ENCODE measurements around the gene ATP5ME. TPM values are rescaled to one million over a fixed set of nuclear protein-coding genes. Genes with fewer than 3 reads are reported as not detected.

ATP5ME gene
- total RNA-seq, 1 experiment from 2014 or later, result 330 TPM

DNA sequence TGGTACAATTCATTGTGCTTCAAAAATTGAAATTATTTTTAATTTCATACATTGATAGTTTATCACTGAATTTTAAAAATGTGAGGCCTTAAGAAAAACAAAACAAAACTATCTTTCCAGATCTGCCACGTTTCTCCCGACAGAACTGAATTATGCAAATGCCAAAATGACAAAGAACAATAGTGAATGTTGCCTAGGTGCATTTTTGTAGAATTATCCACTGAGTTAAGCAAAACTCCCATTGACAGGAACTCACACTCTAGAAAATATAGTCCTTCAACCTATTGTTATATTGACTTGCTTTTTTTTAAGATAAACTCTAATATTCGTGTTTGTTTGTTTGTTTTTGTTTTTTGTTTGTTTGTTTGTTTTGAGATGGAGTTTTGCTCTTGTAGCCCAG lies 38.0 kb upstream of the ATP5ME start:
- H4K20me1 ChIP-seq (ENCODE audit: insufficient read depth), result no peaks in the 10 kb centered on the region
- DNase-seq (ENCODE audit: low read depth, low spot score), result no peak
- RAD21 ChIA-PET (ENCODE audit: low non-redundant PET in 1 of 2, low total read pairs in 2 of 2, uncharacterized antibody in 2 of 2, unreplicated experiment in 2 of 2), result no interaction called here
- H2AFZ ChIP-seq (ENCODE audit: low read depth, low read length, poor library complexity, severe bottlenecking), result no peak overlapping the region
- no peaks in the 10 kb centered on the region for H3K9me3 ChIP-seq (ENCODE audit: control insufficient read depth in 1 of 2, insufficient read depth in 1 of 2, low read depth in 1 of 2, low read length in 2 of 2)
- H3K27me3 ChIP-seq (ENCODE audit: insufficient read depth, low read length), result no peaks in the 10 kb centered on the region
- no peak overlapping the region for H3K9ac ChIP-seq (ENCODE audit: low read length)
- no peak overlapping the region for H3K4me2 ChIP-seq (ENCODE audit: low read length)
- CTCF ChIA-PET, result no interaction called here
- H3K9me2 ChIP-seq (ENCODE audit: insufficient read depth), result no peaks in the 10 kb centered on the region
- no peak overlapping the region for H3K4me3 ChIP-seq (replicated peaks in 1 of 2; ENCODE audit: low read depth in 1 of 2, low read length in 2 of 2)
- no peaks in the 10 kb centered on the region for H3K36me3 ChIP-seq (ENCODE audit: control insufficient read depth in 1 of 2, insufficient read depth in 2 of 2, low read length in 2 of 2)
- H3K79me2 ChIP-seq (ENCODE audit: insufficient read depth, low read length), result peaks cover 73% of the 10 kb centered on the region
- H3K4me1 ChIP-seq (ENCODE audit: control insufficient read depth in 1 of 2, insufficient read depth in 2 of 2, low read length in 2 of 2), result peaks cover 0 to under 1% of the 10 kb centered on the region in 2 experiments; a peak in 2 of 4 replicates
- intact Hi-C loops (cut with micrococcal nuclease), result no loop called here
- no peak for ATAC-seq
- no peak for TF ChIP-seq SIN3A (IDR thresholded peaks at IDR 0.05; ENCODE audit: low read depth)
- no peak for TF ChIP-seq SP1 (IDR thresholded peaks at IDR 0.05; ENCODE audit: low read depth)
- TF ChIP-seq EGR1 (IDR thresholded peaks at IDR 0.05; ENCODE audit: low read depth), result no peak
- no peak for TF ChIP-seq CBX3 (IDR thresholded peaks at IDR 0.05; ENCODE audit: low read depth)
- TF ChIP-seq CEBPB (IDR thresholded peaks at IDR 0.05; ENCODE audit: low read depth), result no peak
- no peak for TF ChIP-seq EZH2phosphoT487 (IDR thresholded peaks at IDR 0.05; ENCODE audit: borderline replicate concordance)
- TF ChIP-seq ZFX (IDR thresholded peaks at IDR 0.05), result no peak
- TF ChIP-seq, protein P1, sequence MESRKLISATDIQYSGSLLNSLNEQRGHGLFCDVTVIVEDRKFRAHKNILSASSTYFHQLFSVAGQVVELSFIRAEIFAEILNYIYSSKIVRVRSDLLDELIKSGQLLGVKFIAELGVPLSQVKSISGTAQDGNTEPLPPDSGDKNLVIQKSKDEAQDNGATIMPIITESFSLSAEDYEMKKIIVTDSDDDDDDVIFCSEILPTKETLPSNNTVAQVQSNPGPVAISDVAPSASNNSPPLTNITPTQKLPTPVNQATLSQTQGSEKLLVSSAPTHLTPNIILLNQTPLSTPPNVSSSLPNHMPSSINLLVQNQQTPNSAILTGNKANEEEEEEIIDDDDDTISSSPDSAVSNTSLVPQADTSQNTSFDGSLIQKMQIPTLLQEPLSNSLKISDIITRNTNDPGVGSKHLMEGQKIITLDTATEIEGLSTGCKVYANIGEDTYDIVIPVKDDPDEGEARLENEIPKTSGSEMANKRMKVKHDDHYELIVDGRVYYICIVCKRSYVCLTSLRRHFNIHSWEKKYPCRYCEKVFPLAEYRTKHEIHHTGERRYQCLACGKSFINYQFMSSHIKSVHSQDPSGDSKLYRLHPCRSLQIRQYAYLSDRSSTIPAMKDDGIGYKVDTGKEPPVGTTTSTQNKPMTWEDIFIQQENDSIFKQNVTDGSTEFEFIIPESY (IDR thresholded peaks at IDR 0.05; ENCODE audit: extremely low read depth, insufficient replicate concordance, low read length), result no peak
- no peak for TF ChIP-seq RAD21 (IDR thresholded peaks at IDR 0.05; ENCODE audit: low read depth)
- TF ChIP-seq, protein P2, sequence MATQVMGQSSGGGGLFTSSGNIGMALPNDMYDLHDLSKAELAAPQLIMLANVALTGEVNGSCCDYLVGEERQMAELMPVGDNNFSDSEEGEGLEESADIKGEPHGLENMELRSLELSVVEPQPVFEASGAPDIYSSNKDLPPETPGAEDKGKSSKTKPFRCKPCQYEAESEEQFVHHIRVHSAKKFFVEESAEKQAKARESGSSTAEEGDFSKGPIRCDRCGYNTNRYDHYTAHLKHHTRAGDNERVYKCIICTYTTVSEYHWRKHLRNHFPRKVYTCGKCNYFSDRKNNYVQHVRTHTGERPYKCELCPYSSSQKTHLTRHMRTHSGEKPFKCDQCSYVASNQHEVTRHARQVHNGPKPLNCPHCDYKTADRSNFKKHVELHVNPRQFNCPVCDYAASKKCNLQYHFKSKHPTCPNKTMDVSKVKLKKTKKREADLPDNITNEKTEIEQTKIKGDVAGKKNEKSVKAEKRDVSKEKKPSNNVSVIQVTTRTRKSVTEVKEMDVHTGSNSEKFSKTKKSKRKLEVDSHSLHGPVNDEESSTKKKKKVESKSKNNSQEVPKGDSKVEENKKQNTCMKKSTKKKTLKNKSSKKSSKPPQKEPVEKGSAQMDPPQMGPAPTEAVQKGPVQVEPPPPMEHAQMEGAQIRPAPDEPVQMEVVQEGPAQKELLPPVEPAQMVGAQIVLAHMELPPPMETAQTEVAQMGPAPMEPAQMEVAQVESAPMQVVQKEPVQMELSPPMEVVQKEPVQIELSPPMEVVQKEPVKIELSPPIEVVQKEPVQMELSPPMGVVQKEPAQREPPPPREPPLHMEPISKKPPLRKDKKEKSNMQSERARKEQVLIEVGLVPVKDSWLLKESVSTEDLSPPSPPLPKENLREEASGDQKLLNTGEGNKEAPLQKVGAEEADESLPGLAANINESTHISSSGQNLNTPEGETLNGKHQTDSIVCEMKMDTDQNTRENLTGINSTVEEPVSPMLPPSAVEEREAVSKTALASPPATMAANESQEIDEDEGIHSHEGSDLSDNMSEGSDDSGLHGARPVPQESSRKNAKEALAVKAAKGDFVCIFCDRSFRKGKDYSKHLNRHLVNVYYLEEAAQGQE (IDR thresholded peaks at IDR 0.05; ENCODE audit: low read depth), result no peak
- no peak for TF ChIP-seq EZH2 (IDR thresholded peaks at IDR 0.05)
- TF ChIP-seq, protein P3, sequence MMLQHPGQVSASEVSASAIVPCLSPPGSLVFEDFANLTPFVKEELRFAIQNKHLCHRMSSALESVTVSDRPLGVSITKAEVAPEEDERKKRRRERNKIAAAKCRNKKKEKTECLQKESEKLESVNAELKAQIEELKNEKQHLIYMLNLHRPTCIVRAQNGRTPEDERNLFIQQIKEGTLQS (IDR thresholded peaks at IDR 0.05), result no peak
- no peak for TF ChIP-seq FOSL1 (IDR thresholded peaks at IDR 0.05; ENCODE audit: low read depth)
- TF ChIP-seq TCF7L2 (IDR thresholded peaks at IDR 0.05; ENCODE audit: borderline replicate concordance, extremely low read depth, insufficient read depth, insufficient read length), result no peak
- TF ChIP-seq POLR2A (IDR thresholded peaks at IDR 0.05; ENCODE audit: borderline replicate concordance, extremely low read depth, insufficient read depth, insufficient read length), result no peak
- TF ChIP-seq, protein P4, sequence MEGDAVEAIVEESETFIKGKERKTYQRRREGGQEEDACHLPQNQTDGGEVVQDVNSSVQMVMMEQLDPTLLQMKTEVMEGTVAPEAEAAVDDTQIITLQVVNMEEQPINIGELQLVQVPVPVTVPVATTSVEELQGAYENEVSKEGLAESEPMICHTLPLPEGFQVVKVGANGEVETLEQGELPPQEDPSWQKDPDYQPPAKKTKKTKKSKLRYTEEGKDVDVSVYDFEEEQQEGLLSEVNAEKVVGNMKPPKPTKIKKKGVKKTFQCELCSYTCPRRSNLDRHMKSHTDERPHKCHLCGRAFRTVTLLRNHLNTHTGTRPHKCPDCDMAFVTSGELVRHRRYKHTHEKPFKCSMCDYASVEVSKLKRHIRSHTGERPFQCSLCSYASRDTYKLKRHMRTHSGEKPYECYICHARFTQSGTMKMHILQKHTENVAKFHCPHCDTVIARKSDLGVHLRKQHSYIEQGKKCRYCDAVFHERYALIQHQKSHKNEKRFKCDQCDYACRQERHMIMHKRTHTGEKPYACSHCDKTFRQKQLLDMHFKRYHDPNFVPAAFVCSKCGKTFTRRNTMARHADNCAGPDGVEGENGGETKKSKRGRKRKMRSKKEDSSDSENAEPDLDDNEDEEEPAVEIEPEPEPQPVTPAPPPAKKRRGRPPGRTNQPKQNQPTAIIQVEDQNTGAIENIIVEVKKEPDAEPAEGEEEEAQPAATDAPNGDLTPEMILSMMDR (IDR thresholded peaks at IDR 0.05 in 2 of 3, conservative IDR thresholded peaks at IDR 0.05 in 1 of 3; ENCODE audit: borderline replicate concordance in 1 of 3, insufficient read depth in 1 of 3, low read depth in 2 of 3, low read length in 2 of 3), result no peak
- TF ChIP-seq ELF1 (IDR thresholded peaks at IDR 0.05; ENCODE audit: borderline replicate concordance, low read depth), result no peak
- TF ChIP-seq SRF (IDR thresholded peaks at IDR 0.05; ENCODE audit: low read depth), result no peak
- no peak overlapping the region for H3K27ac ChIP-seq (ENCODE audit: low read depth, low read length)
- BruUV-seq (replicated peaks), result no TSS peak
- POLR2A ChIA-PET, result no interaction called here
